ENCODE results near the gene GSTM4. TPM values are rescaled to one million over a fixed set of nuclear protein-coding genes. Genes with fewer than 3 reads are reported as not detected.
"Not testable (repeated sequence)": the region's sequence is repeated elsewhere in the genome, so short reads cannot be mapped to it uniquely, and the experiment has no call there.

The GSTM4 gene
- total and polyA plus RNA-seq, 4 experiments from 2014 or later, result 1.7 to 14.2 (median 11.5) TPM

GRCh38 chr1:109694400-109694799 lies 38.5 kb downstream of the GSTM4 start:
- H3K4me1 Mint-ChIP-seq; CTCF ChIA-PET (ENCODE audit: partially characterized antibody); H3K27me3 ChIP-seq (ENCODE audit: insufficient read depth, low read length); H3K36me3 Mint-ChIP-seq; H3K4me3 ChIP-seq (ENCODE audit: low read length in 2 of 2); H3K9me3 Mint-ChIP-seq; H3K27ac Mint-ChIP-seq; H3K36me3 ChIP-seq (ENCODE audit: insufficient read depth, low read length); H3K9me3 ChIP-seq (ENCODE audit: control insufficient read depth in 1 of 2, low read length in 2 of 2); H3K27me3 Mint-ChIP-seq; POLR2A ChIA-PET (ENCODE audit: partially characterized antibody); H3K27ac ChIP-seq (ENCODE audit: low read depth, low read length); DNase-seq; intact Hi-C loops (cut with micrococcal nuclease); H3K4me1 ChIP-seq (ENCODE audit: insufficient read depth, low read length); H3K4me3 Mint-ChIP-seq: not testable (repeated sequence)

GRCh38 chr1:109695138-109695537 lies 39.2 kb downstream of the GSTM4 start:
- CTCF ChIA-PET (ENCODE audit: partially characterized antibody); H3K4me3 ChIP-seq (ENCODE audit: low read length in 2 of 2); H3K36me3 ChIP-seq (ENCODE audit: insufficient read depth, low read length); H3K4me1 Mint-ChIP-seq; H3K4me1 ChIP-seq (ENCODE audit: insufficient read depth, low read length); H3K9me3 Mint-ChIP-seq; H3K36me3 Mint-ChIP-seq; DNase-seq; POLR2A ChIA-PET (ENCODE audit: partially characterized antibody); intact Hi-C loops (cut with micrococcal nuclease); H3K27me3 Mint-ChIP-seq; H3K4me3 Mint-ChIP-seq; H3K27me3 ChIP-seq (ENCODE audit: insufficient read depth, low read length); H3K9me3 ChIP-seq (ENCODE audit: control insufficient read depth in 1 of 2, low read length in 2 of 2); H3K27ac Mint-ChIP-seq; H3K27ac ChIP-seq (ENCODE audit: low read depth, low read length): not testable (repeated sequence)

- Mint-ChIP-seq H3K36me3 (no peaks in the 10 kb centered on the region), H3K4me1 (no peaks in the 10 kb centered on the region), H3K9me3 (no peaks in the 10 kb centered on the region), H3K27ac (no peak overlapping the region), H3K4me3 (no peak overlapping the region), H3K27me3 (no peaks in the 10 kb centered on the region)
- intact Hi-C loops (cut with micrococcal nuclease), result no loop called here
- H3K36me3 ChIP-seq (ENCODE audit: insufficient read depth, low read length), result no peaks in the 10 kb centered on the region
- no peak overlapping the region for H3K4me3 ChIP-seq (ENCODE audit: low read length in 2 of 2)
- no peaks in the 10 kb centered on the region for H3K9me3 ChIP-seq (ENCODE audit: control insufficient read depth in 1 of 2, low read length in 2 of 2)
- H3K27me3 ChIP-seq (ENCODE audit: insufficient read depth, low read length), result no peaks in the 10 kb centered on the region
- H3K27ac ChIP-seq (ENCODE audit: low read depth, low read length), result no peak overlapping the region
- no peak for DNase-seq
- POLR2A ChIA-PET (ENCODE audit: partially characterized antibody), result no interaction called here
- CTCF ChIA-PET (ENCODE audit: partially characterized antibody), result no interaction called here
- H3K4me1 ChIP-seq (ENCODE audit: insufficient read depth, low read length), result no peaks in the 10 kb centered on the region
Measured at GRCh38 chr1:109697066-109697465, 41.2 kb downstream of the GSTM4 start.

GRCh38 chr1:109697861-109698260 lies 42.0 kb downstream of the GSTM4 start:
- H3K27ac ChIP-seq (ENCODE audit: low read depth, low read length); H3K27me3 Mint-ChIP-seq; intact Hi-C loops (cut with micrococcal nuclease); CTCF ChIA-PET (ENCODE audit: partially characterized antibody); H3K9me3 Mint-ChIP-seq; H3K27me3 ChIP-seq (ENCODE audit: insufficient read depth, low read length); H3K36me3 Mint-ChIP-seq; DNase-seq; POLR2A ChIA-PET (ENCODE audit: partially characterized antibody); H3K4me1 ChIP-seq (ENCODE audit: insufficient read depth, low read length); H3K4me3 ChIP-seq (ENCODE audit: low read length in 2 of 2); H3K4me1 Mint-ChIP-seq; H3K36me3 ChIP-seq (ENCODE audit: insufficient read depth, low read length); H3K4me3 Mint-ChIP-seq; H3K9me3 ChIP-seq (ENCODE audit: control insufficient read depth in 1 of 2, low read length in 2 of 2): not testable (repeated sequence)
- H3K27ac Mint-ChIP-seq, result peak overlapping the region in 1 of 7 donors; percentile 83

GRCh38 chr1:109702940-109703339 lies 47.0 kb downstream of the GSTM4 start:
- H3K36me3 ChIP-seq (ENCODE audit: insufficient read depth, low read length); H3K4me3 ChIP-seq (ENCODE audit: low read length in 2 of 2); intact Hi-C loops (cut with micrococcal nuclease); H3K27me3 ChIP-seq (ENCODE audit: insufficient read depth, low read length); H3K4me3 Mint-ChIP-seq; H3K4me1 ChIP-seq (ENCODE audit: insufficient read depth, low read length); H3K27me3 Mint-ChIP-seq; H3K27ac Mint-ChIP-seq; H3K9me3 ChIP-seq (ENCODE audit: control insufficient read depth in 1 of 2, low read length in 2 of 2); H3K27ac ChIP-seq (ENCODE audit: low read depth, low read length); H3K4me1 Mint-ChIP-seq; CTCF ChIA-PET (ENCODE audit: partially characterized antibody); POLR2A ChIA-PET (ENCODE audit: partially characterized antibody); DNase-seq: not testable (repeated sequence)
- Mint-ChIP-seq H3K36me3 (peaks cover 5 to 12% of the 10 kb centered on the region in 2 donors), H3K9me3 (peaks cover under 1 to 22% (median 14%) of the 10 kb centered on the region in 8 donors)

- no peak overlapping the region for H3K27ac Mint-ChIP-seq
- H3K27ac ChIP-seq (ENCODE audit: low read depth, low read length), result no peak overlapping the region
- no peaks in the 10 kb centered on the region for H3K4me1 Mint-ChIP-seq
- no peaks in the 10 kb centered on the region for H3K4me1 ChIP-seq (ENCODE audit: insufficient read depth, low read length)
- H3K4me3 Mint-ChIP-seq, result no peak overlapping the region
- CTCF ChIA-PET (ENCODE audit: partially characterized antibody), result no interaction called here
- H3K9me3 ChIP-seq (ENCODE audit: control insufficient read depth in 1 of 2, low read length in 2 of 2), result no peaks in the 10 kb centered on the region
- intact Hi-C loops (cut with micrococcal nuclease), result no loop called here
- no peaks in the 10 kb centered on the region for H3K27me3 ChIP-seq (ENCODE audit: insufficient read depth, low read length)
- H3K36me3 Mint-ChIP-seq, result peaks cover 9 to 13% of the 10 kb centered on the region in 2 donors
- no peak overlapping the region for H3K4me3 ChIP-seq (ENCODE audit: low read length in 2 of 2)
- no peaks in the 10 kb centered on the region for H3K36me3 ChIP-seq (ENCODE audit: insufficient read depth, low read length)
- POLR2A ChIA-PET (ENCODE audit: partially characterized antibody), result no interaction called here
- peaks cover 5 to 34% (median 22%) of the 10 kb centered on the region in 8 donors for H3K9me3 Mint-ChIP-seq
- no peak for DNase-seq
- peaks cover 0 to 8% of the 10 kb centered on the region in 2 donors for H3K27me3 Mint-ChIP-seq
Measured at GRCh38 chr1:109704173-109704572, 48.3 kb downstream of the GSTM4 start.

- CTCF ChIA-PET (ENCODE audit: partially characterized antibody), result no interaction called here
- peaks cover 12 to 18% of the 10 kb centered on the region in 2 donors for H3K36me3 Mint-ChIP-seq
Measured at GRCh38 chr1:109705411-109705810, 49.5 kb downstream of the GSTM4 start.

GRCh38 chr1:109708949-109709348 lies 53.0 kb downstream of the GSTM4 start:
- H3K9me3 ChIP-seq (ENCODE audit: control insufficient read depth in 1 of 2, low read length in 2 of 2); H3K36me3 ChIP-seq (ENCODE audit: insufficient read depth, low read length); H3K4me3 Mint-ChIP-seq; H3K27me3 ChIP-seq (ENCODE audit: insufficient read depth, low read length); intact Hi-C loops (cut with micrococcal nuclease); H3K27ac Mint-ChIP-seq; H3K27ac ChIP-seq (ENCODE audit: low read depth, low read length); CTCF ChIA-PET (ENCODE audit: partially characterized antibody); H3K4me3 ChIP-seq (ENCODE audit: low read length in 2 of 2); DNase-seq; H3K4me1 ChIP-seq (ENCODE audit: insufficient read depth, low read length); H3K4me1 Mint-ChIP-seq; POLR2A ChIA-PET (ENCODE audit: partially characterized antibody): not testable (repeated sequence)
- Mint-ChIP-seq H3K27me3 (peaks cover 6 to 12% of the 10 kb centered on the region in 2 donors), H3K9me3 (peaks cover 5 to 38% (median 22%) of the 10 kb centered on the region in 8 donors), H3K36me3 (peaks cover 8 to 13% of the 10 kb centered on the region in 2 donors)

More at GRCh38 chr1:109705411-109705810, 49.5 kb downstream of the GSTM4 start:
- Mint-ChIP-seq H3K9me3 (peaks cover 5 to 46% (median 28%) of the 10 kb centered on the region in 8 donors), H3K27ac (no peak overlapping the region), H3K4me1 (no peaks in the 10 kb centered on the region), H3K27me3 (peaks cover 0 to 8% of the 10 kb centered on the region in 2 donors), H3K4me3 (no peak overlapping the region)
- H3K27ac ChIP-seq (ENCODE audit: low read depth, low read length), result no peak overlapping the region
- no peaks in the 10 kb centered on the region for H3K4me1 ChIP-seq (ENCODE audit: insufficient read depth, low read length)
- no peaks in the 10 kb centered on the region for H3K36me3 ChIP-seq (ENCODE audit: insufficient read depth, low read length)
- POLR2A ChIA-PET (ENCODE audit: partially characterized antibody), result no interaction called here
- DNase-seq, result no peak
- no peak overlapping the region for H3K4me3 ChIP-seq (ENCODE audit: low read length in 2 of 2)
- H3K9me3 ChIP-seq (ENCODE audit: control insufficient read depth in 1 of 2, low read length in 2 of 2), result no peaks in the 10 kb centered on the region
- intact Hi-C loops (cut with micrococcal nuclease), result no loop called here
- H3K27me3 ChIP-seq (ENCODE audit: insufficient read depth, low read length), result no peaks in the 10 kb centered on the region
